Suprapubic skin (tissue), 4 donors: ENCODE results near the gene TTC27. TPM values are rescaled to one million over a fixed set of nuclear protein-coding genes. Genes with fewer than 3 reads are reported as not detected.

Experiments used
- DNase-seq, 2 donors: peaks; one replicate each; pipeline ENCODE4 v3.0.0-alpha.2; 2019; ENCODE audit warnings: low spot score in 2 of 2
- H3K27ac ChIP-seq: fragments of 200-600 bp; sonication (generic); one replicate; pipeline ENCODE4 v1.5.1; 2019
- H3K27me3 ChIP-seq: fragments of 200-600 bp; sonication (generic); one replicate; pipeline ENCODE4 v1.5.1; 2019
- H3K36me3 ChIP-seq: fragments of 200-600 bp; sonication (generic); one replicate; pipeline ENCODE4 v1.5.1; 2019
- H3K4me1 ChIP-seq: fragments of 200-600 bp; sonication (generic); one replicate; pipeline ENCODE4 v1.5.1; 2019
- H3K4me3 ChIP-seq: fragments of 200-600 bp; sonication (generic); one replicate; pipeline ENCODE4 v1.5.1; 2019; ENCODE audit warnings: mild to moderate bottlenecking
- H3K9me3 ChIP-seq: fragments of 200-600 bp; sonication (generic); one replicate; pipeline ENCODE4 v1.5.1; 2019
- EP300 ChIP-seq: sonication (generic); formaldehyde crosslinking; IDR thresholded peaks from one replicate; pipeline ENCODE4 v1.6.1; 2017; ENCODE audit warnings: antibody characterized with exemption
- POLR2A ChIP-seq, 2 donors: fragments of 450-650 bp; IDR thresholded peaks; one replicate each; pipeline ENCODE4 v1.6.1; 2017; ENCODE audit warnings: antibody characterized with exemption in 2 of 2, mild to moderate bottlenecking in 2 of 2, moderate library complexity in 2 of 2
- POLR2AphosphoS5 ChIP-seq, 3 donors: sonication (generic); formaldehyde crosslinking; IDR thresholded peaks; one replicate each; pipeline ENCODE4 v1.6.1; 2017; ENCODE audit warnings: antibody characterized with exemption in 3 of 3
- WGBS: methylation state at CpG from one replicate; pipeline ENCODE4 v1.1.5; 2018; 5-methylcytosine and 5-hydroxymethylcytosine counted together
- total RNA-seq, 4 donors: library from RNA; depleted of rRNA; stranded (reverse); fragments of >200 nt; gene quantifications; one replicate each; pipeline ENCODE4 v1.1.0, GENCODE V29; 2016
- TF ChIP-seq, protein P1 (sequence below), 2 donors: fragments of 200-600 bp in 1 of 2; fragments of 450-650 bp in 1 of 2; sonication (generic) in 1 of 2; IDR thresholded peaks; one replicate each; pipeline ENCODE4 v1.5.1; 2016 to 2019; ENCODE audit warnings: antibody characterized with exemption in 2 of 2, mild to moderate bottlenecking in 1 of 2, moderate library complexity in 1 of 2

The TTC27 gene
- total RNA-seq, 4 donors from 2014 or later = 14.0 to 32.7 (median 19.1) TPM

DNA sequence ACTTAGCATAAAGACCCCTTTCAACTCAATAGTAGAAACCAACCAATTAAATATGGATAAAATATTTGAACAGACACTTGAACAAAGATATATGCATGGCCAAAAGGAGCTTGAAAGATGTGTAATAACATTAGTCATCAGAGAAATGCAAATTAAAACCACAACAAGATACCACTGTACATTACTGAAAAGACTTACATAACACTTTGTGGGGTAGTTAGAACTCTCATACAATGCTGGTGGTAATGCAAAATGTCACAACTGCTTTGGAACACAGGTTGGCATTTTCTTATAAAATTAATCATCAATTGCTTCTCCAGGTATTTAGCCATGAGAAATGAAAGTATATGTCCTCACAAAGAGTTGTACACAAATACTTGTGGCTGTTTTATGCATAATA is 60.7 kb downstream of the TTC27 start:
- Histone ChIP-seq H3K36me3 (no peaks in the 10 kb centered on the region), H3K9me3 (no peaks in the 10 kb centered on the region), H3K27me3 (no peaks in the 10 kb centered on the region), H3K4me1 (no peaks in the 10 kb centered on the region), H3K4me3 (no peak overlapping the region), H3K27ac (no peak overlapping the region)
- TF ChIP-seq POLR2AphosphoS5 (IDR thresholded peaks at IDR 0.05) = no peak
- no peak for DNase-seq

DNA sequence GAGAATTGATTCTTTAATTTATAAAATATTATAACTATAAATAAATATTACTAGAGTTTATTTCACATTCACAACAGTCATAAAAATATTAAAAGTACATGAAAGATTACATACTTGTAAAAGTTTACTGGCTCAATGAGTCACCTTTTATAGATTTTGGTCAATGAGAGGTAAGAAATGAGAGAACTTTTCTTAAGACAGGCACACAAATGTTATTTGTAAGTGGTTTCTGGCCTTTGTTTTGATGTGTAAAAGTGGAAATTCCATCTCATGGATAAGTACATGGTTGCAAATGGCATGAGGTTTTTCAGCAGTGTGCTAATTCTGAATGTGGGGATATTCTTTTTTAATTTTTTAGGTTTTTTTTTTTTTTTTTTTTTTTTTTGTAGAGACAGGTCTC is 63.8 kb downstream of the TTC27 start:
- no peaks in the 10 kb centered on the region for H3K4me1 ChIP-seq
- DNase-seq = no peak
- peaks cover 5% of the 10 kb centered on the region for H3K36me3 ChIP-seq
- no peaks in the 10 kb centered on the region for H3K9me3 ChIP-seq
- no peak overlapping the region for H3K4me3 ChIP-seq
- no peaks in the 10 kb centered on the region for H3K27me3 ChIP-seq
- no peak overlapping the region for H3K27ac ChIP-seq
- TF ChIP-seq POLR2AphosphoS5 (IDR thresholded peaks at IDR 0.05) (no peak), EP300 (no peak), POLR2A (IDR thresholded peaks at IDR 0.05) (no peak)
- TF ChIP-seq, protein P1, sequence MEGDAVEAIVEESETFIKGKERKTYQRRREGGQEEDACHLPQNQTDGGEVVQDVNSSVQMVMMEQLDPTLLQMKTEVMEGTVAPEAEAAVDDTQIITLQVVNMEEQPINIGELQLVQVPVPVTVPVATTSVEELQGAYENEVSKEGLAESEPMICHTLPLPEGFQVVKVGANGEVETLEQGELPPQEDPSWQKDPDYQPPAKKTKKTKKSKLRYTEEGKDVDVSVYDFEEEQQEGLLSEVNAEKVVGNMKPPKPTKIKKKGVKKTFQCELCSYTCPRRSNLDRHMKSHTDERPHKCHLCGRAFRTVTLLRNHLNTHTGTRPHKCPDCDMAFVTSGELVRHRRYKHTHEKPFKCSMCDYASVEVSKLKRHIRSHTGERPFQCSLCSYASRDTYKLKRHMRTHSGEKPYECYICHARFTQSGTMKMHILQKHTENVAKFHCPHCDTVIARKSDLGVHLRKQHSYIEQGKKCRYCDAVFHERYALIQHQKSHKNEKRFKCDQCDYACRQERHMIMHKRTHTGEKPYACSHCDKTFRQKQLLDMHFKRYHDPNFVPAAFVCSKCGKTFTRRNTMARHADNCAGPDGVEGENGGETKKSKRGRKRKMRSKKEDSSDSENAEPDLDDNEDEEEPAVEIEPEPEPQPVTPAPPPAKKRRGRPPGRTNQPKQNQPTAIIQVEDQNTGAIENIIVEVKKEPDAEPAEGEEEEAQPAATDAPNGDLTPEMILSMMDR (IDR thresholded peaks at IDR 0.05) = no peak

DNA sequence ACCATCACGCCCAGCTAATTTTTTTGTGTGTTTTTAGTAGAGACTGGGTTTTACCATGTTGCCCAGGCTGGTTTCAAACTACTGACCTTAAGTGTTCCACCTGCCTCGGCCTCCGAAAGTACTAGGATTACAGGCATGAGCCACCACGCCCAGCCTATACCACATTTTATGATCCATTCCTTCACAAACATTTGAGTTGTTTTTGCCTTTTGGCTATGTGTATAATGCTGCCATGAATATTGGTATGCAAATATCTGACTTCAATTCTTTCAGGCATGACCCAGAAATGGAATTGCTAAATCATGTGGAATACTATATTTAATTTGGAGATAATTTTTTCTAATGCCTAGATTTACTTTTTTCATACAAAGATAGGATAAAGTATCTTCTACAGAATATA is 68.6 kb downstream of the TTC27 start:
- WGBS = 61% methylated on average over 4 of the region's 4 CpGs
- H3K27me3 ChIP-seq = no peaks in the 10 kb centered on the region
- peaks cover 5% of the 10 kb centered on the region for H3K36me3 ChIP-seq
- TF ChIP-seq, protein P1 (IDR thresholded peaks at IDR 0.05) = no peak
- TF ChIP-seq POLR2AphosphoS5 (IDR thresholded peaks at IDR 0.05) (no peak), POLR2A (IDR thresholded peaks at IDR 0.05) (no peak), EP300 (no peak)
- no peaks in the 10 kb centered on the region for H3K9me3 ChIP-seq
- H3K4me1 ChIP-seq = no peaks in the 10 kb centered on the region
- H3K4me3 ChIP-seq = no peak overlapping the region
- H3K27ac ChIP-seq = no peak overlapping the region
- no peak for DNase-seq

DNA sequence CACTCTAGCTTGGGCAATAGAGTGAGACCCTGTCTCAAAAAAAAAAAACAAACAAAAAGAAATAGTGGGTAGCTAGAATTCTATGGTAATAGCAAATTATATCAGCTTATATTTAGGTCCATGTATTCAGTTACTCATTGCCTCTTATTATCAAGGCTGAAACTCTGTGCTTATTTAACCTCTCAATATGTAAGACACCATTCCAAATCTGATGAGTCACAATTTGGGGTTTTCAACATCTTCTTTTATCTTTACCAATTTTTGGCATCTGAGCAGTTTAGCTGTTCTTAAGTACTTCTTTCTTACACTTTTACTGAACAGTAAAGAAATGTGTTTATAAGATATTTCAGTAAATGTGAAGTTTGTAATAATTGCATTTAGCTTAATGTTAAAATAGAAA is 69.3 kb downstream of the TTC27 start:
- Histone ChIP-seq H3K36me3 (peaks cover 5% of the 10 kb centered on the region), H3K27ac (no peak overlapping the region), H3K9me3 (no peaks in the 10 kb centered on the region), H3K4me1 (no peaks in the 10 kb centered on the region), H3K4me3 (no peak overlapping the region), H3K27me3 (no peaks in the 10 kb centered on the region)
- no peak for TF ChIP-seq POLR2A (IDR thresholded peaks at IDR 0.05)
- TF ChIP-seq EP300 = no peak
- TF ChIP-seq, protein P1 (IDR thresholded peaks at IDR 0.05) = no peak
- no peak for TF ChIP-seq POLR2AphosphoS5 (IDR thresholded peaks at IDR 0.05)
- DNase-seq = no peak

DNA sequence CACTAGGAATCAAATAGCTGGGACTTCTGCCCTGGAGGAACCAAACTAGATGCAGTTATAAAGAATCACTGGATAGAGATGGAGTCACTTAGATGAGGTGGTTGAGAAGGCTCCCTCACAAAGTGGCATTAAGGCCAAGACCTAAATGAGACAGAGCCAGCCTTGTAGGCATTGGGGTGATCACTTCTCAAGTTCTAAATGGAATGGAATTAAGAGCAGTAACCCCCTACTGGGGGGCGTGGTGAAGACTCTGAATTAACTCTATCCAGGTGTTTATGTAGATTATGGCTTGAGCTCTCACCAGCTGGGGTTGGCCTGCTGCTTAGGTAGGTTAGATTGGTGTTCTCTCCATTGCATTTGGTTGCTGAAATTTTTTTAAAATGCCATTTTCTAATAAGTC is 71.3 kb downstream of the TTC27 start:
- no peak for DNase-seq
- WGBS = 93% methylated on average over 1 of the region's 1 CpG
- H3K27ac ChIP-seq = no peak overlapping the region
- no peaks in the 10 kb centered on the region for H3K27me3 ChIP-seq
- H3K4me3 ChIP-seq = no peak overlapping the region
- no peak for TF ChIP-seq EP300
- TF ChIP-seq POLR2AphosphoS5 (IDR thresholded peaks at IDR 0.05) = no peak
- TF ChIP-seq POLR2A (IDR thresholded peaks at IDR 0.05) = no peak
- TF ChIP-seq, protein P1 (IDR thresholded peaks at IDR 0.05) = no peak
- no peaks in the 10 kb centered on the region for H3K4me1 ChIP-seq
- H3K36me3 ChIP-seq = peaks cover 17% of the 10 kb centered on the region
- no peaks in the 10 kb centered on the region for H3K9me3 ChIP-seq

DNA sequence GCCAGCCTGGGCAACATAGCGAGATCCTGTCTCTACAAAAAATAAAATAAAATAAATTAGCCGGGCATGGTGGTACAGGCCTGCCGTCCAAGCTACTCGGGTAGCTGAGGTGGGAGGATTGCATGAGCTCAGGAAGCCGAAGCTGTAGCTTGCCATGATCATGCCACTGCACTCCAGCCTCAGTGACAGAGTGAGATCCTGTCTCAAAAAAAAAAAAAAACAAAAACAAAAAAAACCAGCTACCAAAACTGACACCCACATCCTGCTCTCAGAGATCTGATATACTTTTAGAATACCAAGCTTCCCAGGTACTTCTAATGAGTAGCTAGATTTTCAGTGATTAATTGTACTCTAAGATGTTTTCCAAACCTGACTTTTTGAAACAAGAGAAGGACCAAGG is 74.0 kb downstream of the TTC27 start:
- 96% methylated on average over 5 of the region's 5 CpGs for WGBS
- TF ChIP-seq EP300 (no peak), POLR2A (IDR thresholded peaks at IDR 0.05) (no peak), POLR2AphosphoS5 (IDR thresholded peaks at IDR 0.05) (no peak)
- TF ChIP-seq, protein P1 (IDR thresholded peaks at IDR 0.05) = no peak
- Histone ChIP-seq H3K4me3 (no peak overlapping the region), H3K9me3 (no peaks in the 10 kb centered on the region), H3K27ac (no peak overlapping the region), H3K36me3 (peaks cover 22% of the 10 kb centered on the region), H3K4me1 (no peaks in the 10 kb centered on the region), H3K27me3 (no peaks in the 10 kb centered on the region)
- no peak for DNase-seq
